Neuronal stem cell (in vitro differentiated cells): Measurements from ENCODE around the gene CELA2A.
"Not testable (repeated sequence)": the region's sequence is repeated elsewhere in the genome, so short reads cannot be mapped to it uniquely, and the experiment has no call there.

Source experiments
- DNase-seq: peaks from one replicate; pipeline ENCODE4 v3.0.0-alpha.2; 2013; ENCODE audit warnings: low spot score
- H2AFZ ChIP-seq: one replicate; pipeline ENCODE4 v1.6.1; 2013; ENCODE audit warnings: mild to moderate bottlenecking, low read length, inconsistent platforms
- H2AK5ac ChIP-seq: 2 replicates; pipeline ENCODE4 v1.6.1; 2013; ENCODE audit warnings: low read depth, mild to moderate bottlenecking, inconsistent platforms, low read length, moderate library complexity, mixed read lengths
- H2BK120ac ChIP-seq: 2 replicates; pipeline ENCODE4 v1.6.1; 2013; ENCODE audit warnings: low read depth, mild to moderate bottlenecking, inconsistent platforms, low read length, moderate library complexity, mixed read lengths
- H2BK12ac ChIP-seq: one replicate; pipeline ENCODE4 v1.6.1; 2013; ENCODE audit warnings: low read length, inconsistent platforms
- H2BK15ac ChIP-seq: 2 replicates; pipeline ENCODE4 v1.6.1; 2013; ENCODE audit warnings: mild to moderate bottlenecking, low read length, inconsistent platforms, mixed read lengths
- H2BK5ac ChIP-seq: one replicate; pipeline ENCODE4 v1.6.1; 2013; ENCODE audit warnings: inconsistent platforms, mild to moderate bottlenecking, low read length, moderate library complexity
- H3K14ac ChIP-seq: one replicate; pipeline ENCODE4 v1.6.1; 2013; ENCODE audit warnings: low read length, inconsistent platforms
- H3K18ac ChIP-seq: 2 replicates; pipeline ENCODE4 v1.6.1; 2013; ENCODE audit warnings: low read length, inconsistent platforms
- H3K23ac ChIP-seq: 2 replicates; pipeline ENCODE4 v1.6.1; 2013; ENCODE audit warnings: low read depth, mild to moderate bottlenecking, mixed read lengths, low read length, inconsistent platforms; ENCODE audit not compliant: poor library complexity
- H3K27ac ChIP-seq: replicated peaks from 3 replicates; pipeline ENCODE4 v1.5.1; 2013; ENCODE audit warnings: low read length, inconsistent platforms
- H3K27me3 ChIP-seq, 3 experiments: 2 replicates each; pipeline ENCODE4 v1.6.1; 2013; ENCODE audit warnings: low read length in 3 of 3, mild to moderate bottlenecking in 2 of 3, inconsistent platforms in 1 of 3, low read depth in 1 of 3, mixed read lengths in 1 of 3, moderate library complexity in 1 of 3; ENCODE audit not compliant: control insufficient read depth in 3 of 3, insufficient read depth in 3 of 3
- H3K36me3 ChIP-seq, 2 donors: replicated peaks in 1 of 2; 2 replicates each; pipeline ENCODE4 v1.6.1; 2013; ENCODE audit warnings: low read length in 2 of 2; ENCODE audit not compliant: control insufficient read depth in 2 of 2, insufficient read depth in 2 of 2
- H3K4ac ChIP-seq: 2 replicates; pipeline ENCODE4 v1.6.1; 2013; ENCODE audit warnings: inconsistent platforms, mild to moderate bottlenecking, low read length, moderate library complexity
- H3K4me1 ChIP-seq, 2 donors: 1 replicate in 1 of 2; 2 replicates in 1 of 2; pipeline ENCODE4 v1.6.1; 2013; ENCODE audit warnings: low read length in 2 of 2, low read depth in 1 of 2; ENCODE audit not compliant: control insufficient read depth in 2 of 2, insufficient read depth in 1 of 2
- H3K4me2 ChIP-seq: one replicate; pipeline ENCODE4 v1.6.1; 2013; ENCODE audit warnings: mild to moderate bottlenecking, low read length, inconsistent platforms; ENCODE audit not compliant: insufficient read depth, poor library complexity, severe bottlenecking
- H3K4me3 ChIP-seq, 2 donors: 2 replicates each; pipeline ENCODE4 v1.5.1; 2013; ENCODE audit warnings: low read length in 2 of 2, mild to moderate bottlenecking in 2 of 2, inconsistent platforms in 1 of 2, moderate library complexity in 1 of 2
- H3K79me1 ChIP-seq: one replicate; pipeline ENCODE4 v1.6.1; 2013; ENCODE audit warnings: low read depth, mild to moderate bottlenecking, inconsistent platforms, low read length, moderate library complexity
- H3K9ac ChIP-seq: one replicate; pipeline ENCODE4 v1.6.1; 2013; ENCODE audit warnings: mild to moderate bottlenecking, low read depth, low read length, inconsistent platforms; ENCODE audit not compliant: poor library complexity
- H3K9me3 ChIP-seq, 2 donors: replicated peaks in 1 of 2; 2 replicates each; pipeline versions ENCODE3 to v1.6.1; 2013; ENCODE audit warnings: low read length in 2 of 2, mild to moderate bottlenecking in 2 of 2, inconsistent platforms in 1 of 2, low read depth in 1 of 2, mixed read lengths in 1 of 2, moderate library complexity in 1 of 2; ENCODE audit not compliant: control insufficient read depth in 2 of 2, insufficient read depth in 1 of 2
- H4K8ac ChIP-seq: one replicate; pipeline ENCODE4 v1.6.1; 2013; ENCODE audit warnings: low read depth, mild to moderate bottlenecking, inconsistent platforms, low read length, moderate library complexity
- H4K91ac ChIP-seq: one replicate; pipeline ENCODE4 v1.6.1; 2013; ENCODE audit warnings: low read length, low read depth, mild to moderate bottlenecking, inconsistent platforms; ENCODE audit not compliant: poor library complexity
- WGBS, 2 donors: extraction: QIAGEN DNeasy Blood & Tissue Kit; methylation state at CpG; one replicate each; pipeline ENCODE4 v1.1.7; 2013; ENCODE audit warnings: missing lambda C conversion rate in 2 of 2, mixed read lengths in 1 of 2; ENCODE audit not compliant: insufficient read length in 2 of 2, insufficient replicate concordance in 1 of 2; ENCODE audit errors: extremely low coverage in 2 of 2; 5-methylcytosine and 5-hydroxymethylcytosine counted together

CELA2A gene

GRCh38 chr1:15459771-15460707, 3.5 kb downstream of the CELA2A start:
- Histone ChIP-seq H3K9ac (no peak overlapping the region), H3K4me1 (no peaks in the 10 kb centered on the region), H3K79me1 (no peaks in the 10 kb centered on the region), H3K23ac (no peak overlapping the region), H3K9me3 (no peaks in the 10 kb centered on the region), H4K91ac (no peak overlapping the region), H3K36me3 (no peaks in the 10 kb centered on the region), H2AK5ac (no peak overlapping the region), H2BK15ac (no peak overlapping the region), H2BK12ac (no peak overlapping the region), H3K27me3 (peaks cover 0 to 19% (median 0%) of the 10 kb centered on the region in 3 experiments), H3K4ac (no peak overlapping the region), H3K14ac (no peak overlapping the region), H2BK5ac (no peak overlapping the region), H3K4me2 (no peak overlapping the region), H2BK120ac (no peak overlapping the region), H3K18ac (no peak overlapping the region), H3K27ac (no peak overlapping the region), H4K8ac (no peak overlapping the region), H2AFZ (no peak overlapping the region), H3K4me3 (no peak overlapping the region)
- no CpG with 5 or more reads among the region's 10 CpGs for WGBS, 2 donors
- no peak for DNase-seq

DNA sequence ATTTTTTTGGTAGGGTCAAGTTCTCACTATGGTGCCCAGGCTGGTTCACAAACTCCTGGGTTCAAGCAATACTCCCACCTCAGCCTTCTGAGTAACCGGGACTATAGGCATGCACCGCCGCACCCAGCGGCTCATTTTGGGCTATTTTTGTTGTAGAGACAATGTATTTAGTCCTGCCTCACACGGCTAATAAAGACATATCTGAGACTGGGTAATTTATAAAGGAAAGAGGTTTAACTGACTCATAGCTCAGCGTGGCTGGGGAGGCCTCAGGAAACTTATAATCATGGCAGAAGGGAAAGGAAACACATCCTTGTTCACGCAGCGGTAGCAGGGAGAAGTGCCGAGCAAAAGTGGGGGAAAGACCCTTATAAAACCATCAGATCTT, 4.2 kb downstream of the CELA2A start:
- no peak overlapping the region for H2AK5ac ChIP-seq
- no peak overlapping the region for H3K4me2 ChIP-seq
- H2BK15ac ChIP-seq = no peak overlapping the region
- no peak overlapping the region for H3K23ac ChIP-seq
- no peak overlapping the region for H3K4ac ChIP-seq
- no peak overlapping the region for H3K18ac ChIP-seq
- no peak overlapping the region for H2BK120ac ChIP-seq
- no peaks in the 10 kb centered on the region for H3K36me3 ChIP-seq
- H2BK12ac ChIP-seq = no peak overlapping the region
- no peak for DNase-seq
- H3K9ac ChIP-seq = no peak overlapping the region
- H3K79me1 ChIP-seq = no peaks in the 10 kb centered on the region
- H3K4me3 ChIP-seq = no peak overlapping the region
- no peak overlapping the region for H4K8ac ChIP-seq
- no peaks in the 10 kb centered on the region for H3K4me1 ChIP-seq
- no peaks in the 10 kb centered on the region for H3K9me3 ChIP-seq
- H3K27me3 ChIP-seq = peaks cover 0 to 15% (median 0%) of the 10 kb centered on the region in 3 experiments
- WGBS, 2 donors = no CpG with 5 or more reads among the region's 9 CpGs
- H2AFZ ChIP-seq = no peak overlapping the region
- H3K27ac ChIP-seq = no peak overlapping the region
- H3K14ac ChIP-seq = no peak overlapping the region
- no peak overlapping the region for H4K91ac ChIP-seq
- H2BK5ac ChIP-seq = no peak overlapping the region

GRCh38 chr1:15463064-15463800, 6.7 kb downstream of the CELA2A start:
- not testable (repeated sequence) for H2AFZ ChIP-seq, H4K8ac ChIP-seq, H3K79me1 ChIP-seq, H3K4ac ChIP-seq, H2BK120ac ChIP-seq, H3K36me3 ChIP-seq, H3K18ac ChIP-seq, H3K14ac ChIP-seq, H2BK15ac ChIP-seq, H3K4me2 ChIP-seq, H3K9ac ChIP-seq, H4K91ac ChIP-seq, DNase-seq, H3K9me3 ChIP-seq, H2BK5ac ChIP-seq, H3K23ac ChIP-seq, H2AK5ac ChIP-seq, H3K4me3 ChIP-seq, H3K27me3 ChIP-seq, H3K4me1 ChIP-seq, H3K27ac ChIP-seq
- no CpG with 5 or more reads among the region's 15 CpGs for WGBS, 2 donors
- peak overlapping the region; percentile 41 for H2BK12ac ChIP-seq

GRCh38 chr1:15463926-15464322, 7.4 kb downstream of the CELA2A start:
- DNase-seq, H3K27ac ChIP-seq, H3K9ac ChIP-seq, H3K36me3 ChIP-seq, H2BK5ac ChIP-seq, H4K91ac ChIP-seq, H3K14ac ChIP-seq, H3K9me3 ChIP-seq, H2AK5ac ChIP-seq, H3K27me3 ChIP-seq, H3K4me2 ChIP-seq, H3K79me1 ChIP-seq, H3K23ac ChIP-seq, H3K4me3 ChIP-seq, H4K8ac ChIP-seq, H2BK15ac ChIP-seq, H2BK12ac ChIP-seq, H2AFZ ChIP-seq, H3K4ac ChIP-seq, H3K18ac ChIP-seq, H3K4me1 ChIP-seq, H2BK120ac ChIP-seq: not testable (repeated sequence)
- no CpG with 5 or more reads among the region's 5 CpGs for WGBS, 2 donors
